ENCODE results near the gene SLC35D1. TPM values are rescaled to one million over a fixed set of nuclear protein-coding genes. Genes with fewer than 3 reads are reported as not detected.

SLC35D1 gene
- total RNA-seq, 2 experiments from 2014 or later = 10.8 to 13.1 TPM

DNA sequence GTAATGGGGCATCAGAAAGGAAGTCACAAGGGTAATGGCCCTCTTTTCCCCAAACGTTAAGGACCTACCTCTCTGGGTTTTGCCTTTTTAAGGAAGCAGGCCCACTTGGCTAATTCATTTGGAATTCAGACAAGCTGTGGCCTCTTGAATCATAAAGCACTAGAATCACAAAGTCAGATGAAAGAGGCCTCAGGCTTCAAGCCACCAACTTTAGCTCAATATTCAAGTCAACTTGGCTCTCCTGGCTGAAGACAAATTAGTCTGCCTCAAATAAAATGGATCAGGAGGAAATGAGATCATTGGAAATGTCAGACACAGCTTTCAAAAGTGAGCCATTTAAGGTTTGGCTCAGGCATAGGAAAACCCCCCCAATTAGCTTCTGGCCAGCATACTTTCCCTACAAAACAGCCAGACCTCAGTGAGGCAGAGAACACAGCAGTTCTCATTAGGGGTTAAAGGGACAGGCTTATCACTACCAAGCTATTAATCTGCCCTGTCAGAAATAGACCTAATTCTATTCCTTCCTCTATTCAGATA lies 34.3 kb downstream of the SLC35D1 start:
- no peak for DNase-seq (ENCODE audit: low spot score)
- H2AFZ ChIP-seq (ENCODE audit: low read length) = no peak overlapping the region
- H3K4me1 ChIP-seq (ENCODE audit: insufficient read depth, low read length, poor library complexity, severe bottlenecking) = no peaks in the 10 kb centered on the region
- no TSS peak for BruUV-seq (replicated peaks)
- no peak for TF ChIP-seq EZH2phosphoT487 (IDR thresholded peaks at IDR 0.05; ENCODE audit: borderline replicate concordance, low read depth, low read length)
- TF ChIP-seq, protein P1, sequence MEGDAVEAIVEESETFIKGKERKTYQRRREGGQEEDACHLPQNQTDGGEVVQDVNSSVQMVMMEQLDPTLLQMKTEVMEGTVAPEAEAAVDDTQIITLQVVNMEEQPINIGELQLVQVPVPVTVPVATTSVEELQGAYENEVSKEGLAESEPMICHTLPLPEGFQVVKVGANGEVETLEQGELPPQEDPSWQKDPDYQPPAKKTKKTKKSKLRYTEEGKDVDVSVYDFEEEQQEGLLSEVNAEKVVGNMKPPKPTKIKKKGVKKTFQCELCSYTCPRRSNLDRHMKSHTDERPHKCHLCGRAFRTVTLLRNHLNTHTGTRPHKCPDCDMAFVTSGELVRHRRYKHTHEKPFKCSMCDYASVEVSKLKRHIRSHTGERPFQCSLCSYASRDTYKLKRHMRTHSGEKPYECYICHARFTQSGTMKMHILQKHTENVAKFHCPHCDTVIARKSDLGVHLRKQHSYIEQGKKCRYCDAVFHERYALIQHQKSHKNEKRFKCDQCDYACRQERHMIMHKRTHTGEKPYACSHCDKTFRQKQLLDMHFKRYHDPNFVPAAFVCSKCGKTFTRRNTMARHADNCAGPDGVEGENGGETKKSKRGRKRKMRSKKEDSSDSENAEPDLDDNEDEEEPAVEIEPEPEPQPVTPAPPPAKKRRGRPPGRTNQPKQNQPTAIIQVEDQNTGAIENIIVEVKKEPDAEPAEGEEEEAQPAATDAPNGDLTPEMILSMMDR (conservative IDR thresholded peaks at IDR 0.05; ENCODE audit: low read length) = no peak
- H3K9me3 ChIP-seq (ENCODE audit: low read length) = no peaks in the 10 kb centered on the region
- no peaks in the 10 kb centered on the region for H4K20me1 ChIP-seq (ENCODE audit: insufficient read depth, low read length)
- ChIA-PET POLR2A (interaction anchor here (0.8 to 1.2 kb wide), 3 partner anchors 20 to 992 kb away, joined by 3 read pairs; no protein-coding TSS in a partner anchor), CTCF (ENCODE audit: unreplicated experiment) (no interaction called here)
- H3K79me2 ChIP-seq (ENCODE audit: insufficient read depth, low read depth, low read length) = no peaks in the 10 kb centered on the region
- no peak overlapping the region for H3K27ac ChIP-seq (ENCODE audit: low read depth, low read length, poor library complexity, severe bottlenecking)
- peaks cover 73% of the 10 kb centered on the region for H3K36me3 ChIP-seq (ENCODE audit: insufficient read depth, low read length)
- intact Hi-C loops (cut with micrococcal nuclease; ENCODE audit: unreplicated experiment) = no loop called here
- no peak overlapping the region for H3K4me2 ChIP-seq (ENCODE audit: low read length)
- H3K9me2 ChIP-seq (ENCODE audit: insufficient read depth, low read length) = no peaks in the 10 kb centered on the region
- no peak overlapping the region for H3K4me3 ChIP-seq (ENCODE audit: low read depth, low read length, poor library complexity, severe bottlenecking)

DNA sequence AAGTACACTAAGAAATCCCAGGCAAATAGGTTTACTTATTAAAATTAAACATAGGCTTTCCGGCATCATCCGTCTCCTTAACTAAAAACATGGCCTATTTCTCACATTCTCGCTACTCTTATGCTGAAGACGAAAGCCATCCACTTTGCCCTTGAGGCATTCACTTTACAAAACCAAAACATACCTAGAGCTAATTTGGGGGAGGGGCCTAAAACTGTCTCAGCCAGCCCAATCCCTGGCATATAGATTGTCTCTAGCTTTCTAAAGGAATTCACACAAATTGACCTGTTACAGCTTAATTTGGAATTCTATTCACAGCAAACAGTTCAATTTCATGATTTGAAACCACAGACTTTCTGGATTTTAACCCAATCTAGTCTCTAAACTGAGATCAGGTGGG lies 34.8 kb downstream of the SLC35D1 start:
- Histone ChIP-seq H3K4me2 (ENCODE audit: low read length) (no peak overlapping the region), H3K4me3 (ENCODE audit: low read depth, low read length, poor library complexity, severe bottlenecking) (no peak overlapping the region), H3K4me1 (ENCODE audit: insufficient read depth, low read length, poor library complexity, severe bottlenecking) (no peaks in the 10 kb centered on the region), H3K9me2 (ENCODE audit: insufficient read depth, low read length) (no peaks in the 10 kb centered on the region), H4K20me1 (ENCODE audit: insufficient read depth, low read length) (no peaks in the 10 kb centered on the region), H2AFZ (ENCODE audit: low read length) (no peak overlapping the region), H3K36me3 (ENCODE audit: insufficient read depth, low read length) (peaks cover 72% of the 10 kb centered on the region), H3K9me3 (ENCODE audit: low read length) (no peaks in the 10 kb centered on the region), H3K79me2 (ENCODE audit: insufficient read depth, low read depth, low read length) (no peaks in the 10 kb centered on the region), H3K27ac (ENCODE audit: low read depth, low read length, poor library complexity, severe bottlenecking) (no peak overlapping the region)
- no TSS peak for BruUV-seq (replicated peaks)
- ChIA-PET POLR2A (interaction anchor here (0.8 to 1.4 kb wide), 3 partner anchors 16 to 993 kb away, joined by 3 to 4 read pairs (median 3); no protein-coding TSS in a partner anchor), CTCF (ENCODE audit: unreplicated experiment) (no interaction called here)
- intact Hi-C loops (cut with micrococcal nuclease; ENCODE audit: unreplicated experiment) = no loop called here
- no peak for DNase-seq (ENCODE audit: low spot score)
- no peak for TF ChIP-seq EZH2phosphoT487 (IDR thresholded peaks at IDR 0.05; ENCODE audit: borderline replicate concordance, low read depth, low read length)
- TF ChIP-seq, protein P1 (conservative IDR thresholded peaks at IDR 0.05; ENCODE audit: low read length) = no peak

GRCh38 chr1:67018574-67018973 lies 35.4 kb downstream of the SLC35D1 start:
- intact Hi-C loops (cut with micrococcal nuclease; ENCODE audit: unreplicated experiment) = no loop called here
- Histone ChIP-seq H3K27ac (ENCODE audit: low read depth, low read length, poor library complexity, severe bottlenecking) (no peak overlapping the region), H4K20me1 (ENCODE audit: insufficient read depth, low read length) (no peaks in the 10 kb centered on the region), H3K4me2 (ENCODE audit: low read length) (no peak overlapping the region), H2AFZ (ENCODE audit: low read length) (no peak overlapping the region), H3K4me1 (ENCODE audit: insufficient read depth, low read length, poor library complexity, severe bottlenecking) (no peaks in the 10 kb centered on the region), H3K9me2 (ENCODE audit: insufficient read depth, low read length) (no peaks in the 10 kb centered on the region), H3K4me3 (ENCODE audit: low read depth, low read length, poor library complexity, severe bottlenecking) (no peak overlapping the region), H3K36me3 (ENCODE audit: insufficient read depth, low read length) (peaks cover 77% of the 10 kb centered on the region), H3K79me2 (ENCODE audit: insufficient read depth, low read depth, low read length) (0 out of 2 replicates have a peak, but pooled peaks cover 2% of the 10 kb centered on the region), H3K9me3 (ENCODE audit: low read length) (no peaks in the 10 kb centered on the region)
- no TSS peak for BruUV-seq (replicated peaks)
- no peak for TF ChIP-seq EZH2phosphoT487 (IDR thresholded peaks at IDR 0.05; ENCODE audit: borderline replicate concordance, low read depth, low read length)
- TF ChIP-seq, protein P1 (conservative IDR thresholded peaks at IDR 0.05; ENCODE audit: low read length) = no peak
- no peak for DNase-seq (ENCODE audit: low spot score)
- POLR2A ChIA-PET = interaction anchor here (1.2 to 1.4 kb wide), 2 partner anchors 15 to 123 kb away, joined by 3 to 4 read pairs; no protein-coding TSS in a partner anchor
- CTCF ChIA-PET (ENCODE audit: unreplicated experiment) = no interaction called here
